ENCODE data around the gene DDB1. TPM values are rescaled to one million over a fixed set of nuclear protein-coding genes. Genes with fewer than 3 reads are reported as not detected.

DDB1 gene
- total RNA-seq, 1 experiment from 2014 or later, result 96.6 TPM

DNA sequence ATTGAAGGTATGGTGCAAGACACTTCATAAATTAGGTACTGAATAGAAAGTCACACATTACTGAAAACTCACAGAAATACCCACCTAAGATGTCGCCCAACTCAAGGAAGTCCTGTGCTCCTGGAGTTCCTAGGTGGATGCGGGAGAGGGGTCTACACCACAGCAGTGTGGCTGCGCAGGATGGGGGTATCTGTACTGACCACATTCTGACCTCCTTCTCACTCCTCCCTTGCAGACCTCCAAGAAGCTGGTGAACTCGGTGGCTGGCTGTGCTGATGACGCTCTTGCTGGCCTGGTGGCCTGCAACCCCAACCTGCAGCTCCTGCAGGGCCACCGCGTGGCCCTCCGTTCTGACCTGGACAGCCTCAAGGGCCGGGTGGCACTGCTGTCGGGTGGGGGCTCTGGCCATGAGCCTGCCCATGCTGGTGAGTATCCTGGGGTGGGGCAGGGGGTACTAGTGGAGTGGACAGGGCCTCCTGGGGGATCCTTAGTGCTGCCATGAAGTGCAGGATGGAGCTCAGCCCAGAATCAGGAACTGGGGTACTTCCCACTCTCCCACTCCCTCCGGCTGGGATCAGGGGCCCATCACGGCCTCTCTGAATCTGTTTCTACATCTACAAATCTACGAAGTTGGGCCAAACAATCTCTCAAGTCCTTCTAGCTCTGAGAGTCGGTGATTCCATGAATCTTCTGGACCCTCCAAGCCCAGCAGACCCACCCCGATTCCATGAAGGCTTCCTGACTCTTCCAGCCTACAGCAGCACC lies 5.0 kb upstream of the DDB1 start:
- DNase-seq (ENCODE audit: extremely low read depth, low read depth), result no peak

DNA sequence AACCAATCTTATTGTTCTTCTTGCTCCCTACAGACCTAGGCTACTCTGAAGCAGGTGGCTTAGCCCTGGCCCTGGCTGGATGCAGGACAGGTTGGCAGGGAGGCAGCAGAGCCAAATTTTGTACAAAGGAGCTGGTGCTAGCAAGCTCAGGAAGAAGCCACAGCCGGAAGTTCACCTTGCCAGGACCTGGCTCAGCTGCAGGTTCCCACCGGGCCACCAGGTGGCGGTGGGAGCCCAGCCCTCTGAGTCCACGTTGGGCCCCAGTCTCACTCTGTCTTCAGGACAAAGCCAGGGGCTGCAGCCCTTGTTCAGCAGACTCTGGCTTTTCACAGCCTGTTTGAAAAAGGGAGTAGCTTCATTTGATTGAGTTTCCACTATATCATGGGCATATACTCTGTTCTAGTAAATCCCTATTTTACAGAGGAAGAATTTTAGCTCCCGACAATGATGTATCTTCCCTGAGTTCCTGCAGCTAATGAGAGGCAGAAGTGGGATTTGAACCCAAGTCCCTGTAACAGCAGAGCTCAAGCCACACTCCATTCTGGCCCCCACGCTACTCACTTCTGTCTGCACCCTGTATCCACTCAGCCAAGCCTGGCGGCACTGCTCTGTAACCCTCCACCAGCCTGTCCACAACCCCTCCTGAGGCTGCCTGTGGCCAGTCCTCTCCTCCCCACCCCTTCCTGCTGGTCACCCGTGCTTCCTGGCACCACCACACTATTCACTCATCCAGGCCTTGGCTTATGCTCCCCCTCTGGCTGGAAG lies 3.4 kb upstream of the DDB1 start:
- peak; percentile 56 for DNase-seq (ENCODE audit: extremely low read depth, low read depth)

DNA sequence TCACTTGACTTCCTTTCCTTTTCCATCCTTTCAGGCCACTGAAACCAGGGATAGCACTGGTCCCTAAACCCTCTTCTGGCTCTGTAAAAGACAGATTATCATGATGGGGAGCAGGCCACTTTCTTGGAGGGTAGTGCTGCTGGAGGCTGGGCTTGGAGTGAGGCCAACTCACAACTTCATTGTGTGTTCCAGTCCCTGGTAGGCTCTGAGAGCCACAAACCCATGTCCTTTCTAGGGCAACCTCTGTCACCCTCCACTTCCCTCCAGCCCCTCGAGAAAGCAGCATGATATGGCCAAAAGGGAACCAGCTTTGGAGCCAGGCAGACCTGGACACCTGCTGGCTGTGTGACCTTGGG lies 2.4 kb upstream of the DDB1 start:
- no peak for DNase-seq (ENCODE audit: extremely low read depth, low read depth)

DNA sequence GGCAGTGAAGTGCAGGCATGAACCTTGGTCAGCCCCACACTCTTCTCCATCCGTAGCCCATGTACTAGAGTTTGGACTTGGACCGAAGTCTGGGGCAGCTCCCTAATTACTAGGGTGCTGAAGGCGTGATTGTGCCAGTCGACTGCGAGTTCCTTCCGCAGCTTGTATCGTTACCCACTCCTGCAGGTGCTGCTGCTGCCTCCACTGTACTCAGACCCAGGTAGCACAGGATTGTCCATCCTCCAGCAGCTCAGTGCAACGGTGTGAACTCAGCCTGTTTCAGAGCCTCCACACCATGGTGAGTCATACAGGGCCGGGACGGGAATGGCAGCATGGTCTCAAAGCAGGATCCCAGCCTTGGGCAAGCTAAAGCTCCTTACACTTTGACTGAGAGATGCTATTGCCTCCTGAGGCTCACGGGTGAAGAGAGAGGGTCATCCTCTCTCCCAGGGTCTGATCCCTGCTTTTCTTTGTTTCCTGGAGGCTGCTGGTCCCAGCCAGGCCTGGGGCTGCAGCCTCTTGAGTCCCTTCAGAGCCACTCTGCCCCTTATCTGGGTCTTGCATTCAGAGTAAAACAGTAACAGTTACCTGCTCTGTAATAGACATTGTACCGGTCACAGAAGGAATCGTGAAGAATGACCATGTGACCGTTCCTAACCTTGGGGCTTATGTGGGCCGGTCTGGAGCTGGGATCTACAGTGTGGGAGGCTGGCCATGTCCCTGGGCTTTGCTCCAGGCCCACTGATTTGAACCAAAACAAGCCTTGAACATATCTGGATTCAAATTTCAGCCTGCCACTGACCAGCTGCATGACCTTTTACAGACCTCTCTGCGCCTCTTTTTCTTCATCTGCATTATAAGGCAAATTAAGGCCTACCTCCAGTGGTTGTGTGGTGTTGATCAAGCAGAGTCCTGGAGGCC lies 1.8 kb upstream of the DDB1 start:
- DNase-seq (ENCODE audit: extremely low read depth, low read depth), result no peak

GRCh38 chr11:61333550-61334433 lies 887 bp upstream of the DDB1 start:
- no peak for DNase-seq (ENCODE audit: extremely low read depth, low read depth)

- DNase-seq (ENCODE audit: extremely low read depth, low read depth), result no peak
Observed at GRCh38 chr11:61332281-61332796, 566 bp downstream of the DDB1 start.

DNA sequence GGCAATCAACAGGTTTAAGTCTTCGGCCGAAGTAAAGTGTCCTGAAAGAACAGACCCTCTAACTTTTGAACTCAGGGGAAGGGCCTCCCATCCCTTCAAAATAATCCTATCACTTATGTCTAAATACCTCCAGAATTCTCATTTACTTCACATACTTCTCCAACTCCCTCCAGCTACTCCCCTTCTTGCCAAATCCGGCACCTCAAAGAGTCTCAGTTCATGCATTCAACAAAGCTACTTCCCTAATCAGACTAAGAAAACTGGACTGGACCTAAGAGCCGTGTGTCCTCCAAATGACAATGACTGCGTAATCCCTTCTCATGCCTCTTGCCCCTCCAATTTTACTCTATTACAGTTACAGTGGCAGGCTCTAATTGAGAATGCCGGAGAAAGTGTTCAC lies 1.3 kb downstream of the DDB1 start:
- DNase-seq (ENCODE audit: extremely low read depth, low read depth), result no peak

DNA sequence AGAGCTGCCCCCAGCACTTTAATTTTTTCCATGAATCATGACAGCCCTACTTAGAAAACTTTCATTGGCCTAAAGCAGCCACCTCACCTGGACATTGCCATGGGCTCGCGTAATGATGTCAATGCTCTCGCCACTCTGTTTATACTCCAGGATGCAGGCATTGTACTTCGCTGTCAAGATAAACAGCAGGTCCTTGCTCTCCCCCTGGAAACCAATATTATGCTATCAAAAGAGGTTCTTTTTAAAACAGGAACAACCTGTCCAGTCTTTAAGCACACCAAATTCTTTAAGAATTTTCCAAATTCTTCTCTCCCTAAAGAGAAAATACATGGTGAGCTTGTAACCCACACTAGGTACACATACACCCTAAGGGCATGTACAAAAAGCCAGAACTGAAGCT lies 3.0 kb downstream of the DDB1 start:
- no peak for DNase-seq (ENCODE audit: extremely low read depth, low read depth)

DNA sequence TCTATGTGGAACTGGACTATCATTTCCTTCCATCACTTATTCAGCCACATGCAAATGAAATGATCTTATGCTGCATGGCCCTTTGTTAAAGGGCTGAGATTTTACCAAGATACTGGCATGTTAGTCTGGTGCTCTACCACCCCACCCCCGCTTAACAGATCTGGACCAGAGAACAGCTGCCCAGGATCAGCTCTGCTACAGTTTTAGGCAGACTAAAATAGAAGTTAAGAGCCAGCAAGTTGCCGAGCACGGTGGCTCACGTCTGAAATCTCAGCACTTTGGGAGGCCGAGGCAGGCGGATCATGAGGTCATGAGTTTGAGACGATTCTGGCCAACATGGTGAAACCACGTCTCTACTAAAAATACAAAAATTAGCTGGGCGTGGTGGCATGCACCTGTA lies 4.6 kb downstream of the DDB1 start:
- DNase-seq (ENCODE audit: extremely low read depth, low read depth), result no peak

DNA sequence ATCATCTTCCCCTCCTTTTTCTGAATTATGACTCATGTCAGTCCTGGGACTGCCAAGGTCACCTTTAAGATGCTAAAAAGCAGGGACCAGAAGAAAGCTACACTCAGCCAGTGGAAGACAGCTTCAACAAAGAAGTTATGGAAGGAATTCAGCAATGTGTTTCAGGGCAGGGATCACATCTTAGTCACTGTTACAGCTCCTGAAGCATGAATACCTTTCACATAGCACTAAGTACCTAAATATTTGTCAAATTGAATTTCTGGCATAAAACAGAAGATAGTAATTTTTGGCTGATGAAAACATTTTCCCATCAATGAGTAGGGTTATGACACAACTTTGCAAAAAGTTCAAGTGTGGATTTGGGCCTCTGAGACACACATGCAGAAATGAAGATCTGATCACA lies 5.2 kb downstream of the DDB1 start:
- DNase-seq (ENCODE audit: extremely low read depth, low read depth), result no peak

- DNase-seq (ENCODE audit: extremely low read depth, low read depth), result no peak
Observed at GRCh38 chr11:61325649-61326414, 7.1 kb downstream of the DDB1 start.

GRCh38 chr11:61315260-61315659 lies 17.6 kb downstream of the DDB1 start:
- DNase-seq (ENCODE audit: extremely low read depth, low read depth), result no peak

- DNase-seq (ENCODE audit: extremely low read depth, low read depth), result no peak
Observed at GRCh38 chr11:61310749-61311148, 22.2 kb downstream of the DDB1 start.

DNA sequence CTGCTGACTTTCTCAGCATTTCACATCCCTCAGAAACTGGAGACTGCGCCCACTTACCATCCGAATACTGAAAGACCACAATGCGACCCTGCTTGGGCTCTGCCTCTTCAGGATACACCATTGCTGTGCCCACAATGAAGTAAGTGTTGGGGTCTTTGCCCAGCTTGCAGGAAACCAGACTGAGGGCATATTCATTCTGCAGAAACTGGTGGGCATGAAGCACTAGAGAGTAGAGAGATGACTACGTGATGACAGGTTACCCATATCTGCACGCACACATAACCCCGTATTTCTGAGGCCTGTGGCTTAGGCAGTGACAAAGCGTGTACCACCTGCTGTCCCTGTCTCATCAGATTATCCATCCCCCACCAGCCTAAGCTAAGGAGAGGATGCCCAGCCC lies 23.2 kb downstream of the DDB1 start:
- DNase-seq (ENCODE audit: extremely low read depth, low read depth), result no peak

GRCh38 chr11:61309141-61309540 lies 23.8 kb downstream of the DDB1 start:
- DNase-seq (ENCODE audit: extremely low read depth, low read depth), result no peak

GRCh38 chr11:61307354-61307753 lies 25.6 kb downstream of the DDB1 start:
- DNase-seq (ENCODE audit: extremely low read depth, low read depth), result no peak

DNA sequence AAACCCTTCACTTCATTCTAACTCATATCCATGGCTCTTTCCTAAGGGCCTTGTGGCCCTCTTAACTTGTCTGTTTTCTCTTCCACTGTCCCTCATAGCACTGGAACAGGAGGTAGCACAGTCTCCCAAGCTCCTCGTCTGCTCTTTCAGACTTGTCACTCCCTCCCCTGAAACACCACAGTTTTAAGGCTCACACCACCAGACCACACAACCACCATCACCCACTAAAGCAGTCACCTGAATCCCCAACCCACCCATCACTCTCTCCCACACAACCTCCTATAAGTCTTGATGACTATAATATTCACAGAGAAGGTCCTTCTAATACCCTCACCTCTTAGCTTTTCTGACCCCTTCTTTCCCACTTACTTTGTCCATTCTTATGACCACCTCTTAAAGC lies 26.7 kb downstream of the DDB1 start:
- DNase-seq (ENCODE audit: extremely low read depth, low read depth), result no peak

DNA sequence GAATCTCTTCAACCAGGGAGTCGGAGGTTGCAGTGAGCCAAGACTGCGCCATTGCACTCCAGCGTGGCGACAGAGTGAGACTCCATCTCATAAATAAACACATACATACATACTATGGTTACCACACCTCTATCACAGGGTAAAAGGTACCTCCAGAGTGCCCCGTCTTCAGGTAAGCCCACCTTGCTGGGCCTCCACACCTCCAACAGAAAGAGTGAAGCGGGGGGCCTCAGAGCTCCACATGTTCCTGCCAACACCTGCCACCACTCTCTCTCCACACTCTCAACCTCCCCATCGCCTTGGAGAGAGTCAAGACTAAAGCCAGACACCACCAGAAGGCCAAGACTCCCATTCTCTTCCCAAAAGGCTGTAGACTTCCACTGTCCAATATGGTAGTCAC lies 27.5 kb downstream of the DDB1 start:
- DNase-seq (ENCODE audit: extremely low read depth, low read depth), result no peak

DNA sequence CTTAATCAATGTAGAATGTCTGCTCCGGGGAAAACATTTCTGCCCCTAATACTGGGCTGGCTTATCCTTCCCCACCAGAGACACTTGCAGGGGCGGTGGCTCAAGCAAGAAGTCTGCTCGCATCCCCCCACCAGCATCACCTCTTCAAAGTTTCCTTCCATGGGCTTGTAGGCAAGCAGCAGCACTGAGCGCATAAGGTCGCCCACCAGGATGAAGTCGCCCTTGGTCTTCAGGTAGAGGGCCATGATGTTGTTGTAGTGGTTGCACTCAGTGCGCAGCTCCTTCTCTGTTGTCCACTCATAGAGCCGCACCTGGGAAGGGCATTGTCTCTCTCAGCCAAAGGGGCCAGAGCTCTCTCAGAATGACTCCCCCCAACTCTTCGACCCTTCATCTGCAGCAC lies 29.2 kb downstream of the DDB1 start:
- DNase-seq (ENCODE audit: extremely low read depth, low read depth), result no peak

Data from NCI-H460 (cell line).